ENCODE results near the gene PITX3. TPM values are rescaled to one million over a fixed set of nuclear protein-coding genes. Genes with fewer than 3 reads are reported as not detected.
"Not testable (repeated sequence)": the region's sequence is repeated elsewhere in the genome, so short reads cannot be mapped to it uniquely, and the experiment has no call there.

The PITX3 gene
- polyA plus RNA-seq, 4 donors, result 0.58 to 1.1 (median 1.1) TPM

DNA sequence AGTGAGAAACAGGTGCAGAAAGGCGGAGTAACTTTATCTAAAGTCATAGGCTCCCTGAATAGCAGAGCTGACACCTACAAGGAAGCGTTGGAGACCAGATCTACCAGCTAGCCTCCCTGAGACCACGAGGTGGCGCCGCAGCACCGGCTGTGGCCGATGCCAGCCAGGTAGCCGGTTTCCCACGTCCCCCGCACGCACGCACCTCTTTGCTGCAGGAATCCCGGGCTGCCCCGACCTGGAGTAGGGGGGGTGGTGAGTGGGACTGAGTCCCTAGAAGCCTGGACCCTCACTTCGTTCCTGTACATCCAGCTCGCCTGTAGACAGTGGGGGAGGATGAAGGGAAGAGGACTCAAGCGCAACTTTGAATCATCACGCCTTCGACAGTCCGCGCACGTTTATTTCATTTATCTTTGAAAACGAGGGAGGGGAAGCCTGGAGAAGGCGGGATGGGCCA is 11.5 kb downstream of the PITX3 start:
- DNase-seq (ENCODE audit: low read depth in 4 of 4, low spot score in 2 of 4), result peak in 1 of 4 donors; percentile 69

DNA sequence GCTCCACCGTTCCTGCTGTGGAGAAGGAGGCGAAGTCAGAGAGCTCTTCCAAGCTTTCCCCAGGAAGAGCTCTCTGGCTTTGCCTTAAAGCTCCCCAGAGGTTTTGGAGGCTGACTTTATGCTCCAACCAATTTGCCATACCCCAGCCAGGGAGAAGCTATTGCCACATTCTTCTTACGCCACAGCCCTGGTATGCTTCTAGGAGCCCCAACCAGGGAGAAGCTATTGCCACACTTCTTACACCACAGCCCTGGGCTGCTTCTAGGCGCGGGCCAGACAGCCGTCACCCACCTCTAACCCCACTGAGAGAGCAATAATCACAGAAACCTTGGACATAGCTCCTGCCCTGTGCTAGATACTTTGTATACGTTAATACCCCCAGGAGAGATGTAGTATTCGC is 14.3 kb downstream of the PITX3 start:
- no peak for DNase-seq (ENCODE audit: low read depth in 4 of 4, low spot score in 2 of 4)

GRCh38 chr10:102226542-102226870 is 14.8 kb downstream of the PITX3 start:
- DNase-seq (ENCODE audit: low read depth in 4 of 4, low spot score in 2 of 4), result no peak

- DNase-seq (ENCODE audit: low read depth in 4 of 4, low spot score in 2 of 4), result peak in 2 of 4 donors; percentile 86 to 88
These were observed 15.4 kb downstream of the PITX3 start, which contains the start of gene ELOVL3 for GRCh38 chr10:102225646-102226541. Gene ELOVL3, plus strand, starts transcription at chr10:102226299. Its CDS starts 250 bp downstream, at chr10:102226549.

- no peak for DNase-seq (ENCODE audit: low read depth in 4 of 4, low spot score in 2 of 4)
These were observed 18.5 kb downstream of the PITX3 start for GRCh38 chr10:102222797-102223196.

- no peak for DNase-seq (ENCODE audit: low read depth in 4 of 4, low spot score in 2 of 4)
These were observed 20.7 kb downstream of the PITX3 start for GRCh38 chr10:102220612-102221011.

- no peak for DNase-seq (ENCODE audit: low read depth in 4 of 4, low spot score in 2 of 4)
These were observed 21.9 kb downstream of the PITX3 start for GRCh38 chr10:102219370-102219769.

DNA sequence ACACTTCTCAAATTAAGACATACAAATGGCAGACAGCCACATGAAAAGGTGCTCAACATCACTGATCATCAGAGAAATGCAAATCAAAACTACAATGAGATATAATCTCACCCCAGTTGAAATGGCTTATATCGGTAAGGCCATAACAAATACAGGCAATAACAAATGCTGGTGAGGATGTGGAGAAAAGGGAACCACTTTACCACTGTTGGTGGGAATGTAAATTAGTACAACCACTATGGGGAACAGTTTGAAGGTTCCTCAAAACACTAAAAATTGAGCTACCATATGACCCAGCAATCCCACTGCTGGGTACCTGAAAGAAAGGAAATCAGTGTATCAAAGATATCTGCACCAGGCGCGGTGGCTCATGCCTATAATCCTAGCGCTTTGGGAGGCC is 27.7 kb downstream of the PITX3 start:
- not testable (repeated sequence) for DNase-seq (ENCODE audit: low read depth in 4 of 4, low spot score in 2 of 4)

DNA sequence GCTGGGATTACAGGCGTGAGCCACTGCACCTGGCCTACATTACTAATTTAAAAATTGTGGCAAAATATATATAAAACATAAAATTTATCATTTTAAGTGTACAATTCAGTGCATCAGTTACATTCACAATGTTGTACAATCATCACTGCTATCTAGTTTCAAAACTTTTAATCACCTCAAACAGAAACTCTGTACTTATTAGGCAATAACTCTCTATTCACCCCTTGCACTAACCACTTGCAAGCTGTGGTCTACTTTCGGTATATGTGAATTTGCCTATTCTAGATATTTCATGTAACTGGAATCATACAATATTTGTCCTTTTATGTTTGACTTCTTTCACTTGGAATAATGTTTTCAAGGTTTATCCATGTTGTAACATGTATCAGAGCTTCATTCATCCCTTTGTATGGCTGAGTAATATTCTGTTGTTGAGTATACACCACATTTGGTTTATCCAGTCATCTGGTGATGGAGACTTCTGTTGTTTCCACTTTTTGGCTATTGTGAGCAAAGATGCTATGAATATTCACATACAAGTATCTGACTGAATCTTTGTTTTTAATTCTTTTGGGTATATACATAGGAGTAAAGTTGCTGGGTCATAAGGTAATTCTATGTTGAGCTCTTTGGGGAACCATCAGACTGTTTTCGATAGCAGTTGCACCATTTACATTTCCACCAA is 29.6 kb downstream of the PITX3 start:
- no peak for DNase-seq (ENCODE audit: low read depth in 4 of 4, low spot score in 2 of 4)

DNA sequence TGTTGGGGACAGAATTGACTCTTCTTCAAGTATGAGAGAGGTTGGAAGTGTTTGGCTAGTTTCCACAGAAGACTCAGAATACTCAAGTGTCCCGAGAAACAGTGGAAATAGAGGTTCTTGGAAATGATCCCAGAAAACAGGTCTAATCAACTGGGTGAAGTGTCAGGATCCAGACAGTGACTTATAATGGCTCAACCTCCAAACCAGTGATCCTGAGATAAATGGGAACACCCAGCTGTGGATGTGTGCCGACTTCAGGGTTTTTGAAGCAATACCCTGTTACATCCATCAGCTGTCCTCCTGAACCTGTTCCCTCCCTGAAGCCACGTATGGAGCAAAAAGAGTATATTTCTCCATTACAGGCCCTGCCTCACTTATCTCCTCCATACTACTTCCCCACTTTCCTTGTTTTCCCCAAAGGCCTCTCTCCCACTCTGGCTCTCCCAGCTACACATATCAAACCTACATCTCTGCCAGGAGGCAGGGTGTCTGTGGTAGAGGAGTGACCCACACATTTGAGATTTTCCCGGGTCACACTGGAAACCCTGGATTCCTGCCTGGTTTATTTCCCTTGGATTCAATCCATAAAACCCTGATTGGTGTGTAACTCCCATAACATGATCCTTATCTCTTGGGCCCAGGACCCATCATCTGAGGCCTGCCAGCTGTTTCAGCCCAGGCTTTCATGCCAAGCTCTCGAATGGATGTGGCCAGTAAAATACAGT is 32.8 kb downstream of the PITX3 start:
- DNase-seq (ENCODE audit: low read depth in 4 of 4, low spot score in 2 of 4), result no peak

GRCh38 chr10:102202386-102202785 is 38.9 kb downstream of the PITX3 start:
- DNase-seq (ENCODE audit: low read depth in 4 of 4, low spot score in 2 of 4), result no peak

GRCh38 chr10:102200751-102201640 is 40.3 kb downstream of the PITX3 start:
- no peak for DNase-seq (ENCODE audit: low read depth in 4 of 4, low spot score in 2 of 4)

- DNase-seq (ENCODE audit: low read depth in 4 of 4, low spot score in 2 of 4), result no peak
These were observed 43.3 kb downstream of the PITX3 start for GRCh38 chr10:102198027-102198426.

DNA sequence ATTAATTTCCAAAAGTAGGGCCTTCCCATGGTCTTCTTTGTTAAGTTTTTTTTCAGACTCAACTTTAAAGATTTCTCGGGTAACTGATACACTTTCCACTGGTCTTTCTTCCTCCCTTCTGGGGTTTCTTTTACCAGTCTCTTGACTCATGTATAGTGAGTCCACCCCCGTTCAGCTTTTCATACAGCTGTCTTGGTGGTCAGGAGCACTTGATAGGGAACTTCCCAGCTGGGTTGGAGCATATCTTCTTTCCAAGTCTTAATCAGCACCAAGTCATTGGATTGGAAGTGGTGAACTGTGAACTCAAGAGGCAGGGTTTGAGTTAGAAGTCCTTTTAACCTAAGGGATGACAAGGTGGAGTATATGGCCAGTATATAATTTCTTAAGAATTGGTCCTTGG is 44.4 kb downstream of the PITX3 start:
- no peak for DNase-seq (ENCODE audit: low read depth in 4 of 4, low spot score in 2 of 4)

GRCh38 chr10:102195296-102195870 is 45.9 kb downstream of the PITX3 start:
- no peak for DNase-seq (ENCODE audit: low read depth in 4 of 4, low spot score in 2 of 4)

- no peak for DNase-seq (ENCODE audit: low read depth in 4 of 4, low spot score in 2 of 4)
These were observed 49.4 kb downstream of the PITX3 start for GRCh38 chr10:102191956-102192355.

DNA sequence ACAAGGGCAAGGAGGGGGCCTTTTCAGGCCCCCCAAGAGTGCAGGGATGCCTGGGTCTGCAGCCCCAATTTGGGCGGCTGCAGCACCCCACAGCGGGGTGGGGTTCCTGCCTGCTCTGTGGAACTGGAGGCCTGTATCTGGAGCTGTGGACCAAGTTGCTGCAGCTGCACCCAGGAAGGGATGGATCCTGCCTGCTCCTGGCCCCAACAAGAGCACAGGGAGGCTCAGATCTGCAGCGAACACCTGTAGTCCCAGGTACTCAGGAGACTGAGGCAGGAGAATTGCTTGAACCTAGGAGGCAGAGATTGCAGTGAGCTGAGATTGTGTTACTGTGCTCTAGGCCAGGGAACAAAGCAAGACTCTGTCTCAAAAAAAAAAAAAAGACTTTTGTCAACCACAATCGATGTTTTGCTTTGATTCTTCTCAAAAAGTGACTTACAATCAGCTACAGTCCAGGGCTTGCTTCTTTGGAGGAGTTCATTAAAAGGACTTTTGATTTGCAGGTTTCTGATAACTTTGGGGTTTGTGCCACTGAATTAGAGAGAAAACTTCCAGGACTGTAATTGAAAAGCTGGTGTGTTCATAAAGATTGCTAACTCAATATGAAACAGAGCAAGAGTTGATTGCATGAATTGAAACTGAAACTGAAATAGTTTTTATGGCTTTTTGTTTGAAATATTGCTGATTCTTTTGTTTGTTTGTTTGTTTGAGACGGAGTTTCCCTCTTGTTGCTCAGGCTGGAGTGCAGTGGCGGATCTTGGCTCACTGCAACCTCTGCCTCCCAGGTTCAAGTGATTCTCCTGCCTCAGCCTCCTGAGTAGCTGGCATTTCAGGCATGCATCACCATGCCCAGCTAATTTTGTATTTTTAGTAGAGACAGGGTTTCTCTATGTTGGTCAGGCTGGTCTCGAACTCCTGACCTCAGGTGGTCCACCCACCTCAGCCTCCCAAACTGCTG is 52.1 kb downstream of the PITX3 start:
- not testable (repeated sequence) for DNase-seq (ENCODE audit: low read depth in 4 of 4, low spot score in 2 of 4)

DNA sequence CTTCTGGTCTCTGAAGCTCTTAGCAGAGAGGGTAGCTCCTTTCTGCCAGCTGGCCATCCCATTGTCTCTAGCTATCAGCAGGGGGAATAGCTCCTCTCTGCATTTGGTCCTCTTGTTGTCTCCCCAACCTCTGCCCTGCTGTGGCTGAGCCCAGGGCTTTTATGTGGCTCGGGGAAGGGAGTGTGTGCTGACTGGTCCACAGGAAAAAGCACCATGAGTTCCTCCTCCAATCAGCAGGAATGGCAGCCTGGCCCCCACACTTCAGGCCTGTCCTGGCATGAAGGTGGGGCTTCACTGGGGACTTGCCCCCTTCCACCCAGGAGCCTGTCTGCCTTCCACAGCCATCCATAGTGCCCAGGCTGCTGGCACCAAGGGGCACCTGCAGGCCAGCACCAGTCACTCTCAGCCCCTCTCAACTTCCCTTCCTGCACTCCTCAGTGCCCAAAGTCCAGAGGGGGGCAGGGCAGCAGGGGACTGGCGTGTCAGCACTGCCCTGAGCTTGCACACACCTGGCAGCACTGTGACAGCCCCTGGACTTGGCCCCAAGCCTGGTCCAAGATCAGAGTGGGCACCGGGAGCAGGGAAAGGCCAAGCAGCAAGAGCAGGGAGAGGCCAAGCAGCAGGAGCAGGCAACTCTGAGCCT is 52.9 kb downstream of the PITX3 start:
- no peak for DNase-seq (ENCODE audit: low read depth in 4 of 4, low spot score in 2 of 4)
